Astrocyte (in vitro differentiated cells and primary cell): ENCODE data around the gene PROB1. TPM values are rescaled to one million over a fixed set of nuclear protein-coding genes. Genes with fewer than 3 reads are reported as not detected.

Experiments used
- DNase-seq: peaks from one replicate; pipeline ENCODE4 v3.0.0-alpha.2; 2010; ENCODE audit warnings: low read depth
- FAIRE-seq: peaks from 2 replicates; lab custom pipeline; 2011; peaks lifted over from hg19 to GRCh38; lab: Jason Lieb, UNC
- H2AFZ ChIP-seq: 2 replicates; pipeline ENCODE4 v1.6.0; 2012; ENCODE audit warnings: low read depth, low read length, inconsistent platforms
- H3K27ac ChIP-seq: 2 replicates; pipeline ENCODE4 v1.5.1; 2011; ENCODE audit warnings: low read depth, low read length, inconsistent platforms
- H3K27me3 ChIP-seq: 2 replicates; pipeline ENCODE4 v1.6.0; 2011; ENCODE audit warnings: low read length, inconsistent platforms; ENCODE audit not compliant: insufficient read depth
- H3K36me3 ChIP-seq: 2 replicates; pipeline ENCODE4 v1.5.1; 2011; ENCODE audit warnings: low read length, inconsistent platforms; ENCODE audit not compliant: insufficient read depth
- H3K4me1 ChIP-seq: 2 replicates; pipeline ENCODE4 v1.5.1; 2011; ENCODE audit warnings: low read length, inconsistent platforms; ENCODE audit not compliant: insufficient read depth
- H3K4me2 ChIP-seq: 2 replicates; pipeline ENCODE4 v1.6.0; 2012; ENCODE audit warnings: low read length, inconsistent platforms
- H3K4me3 ChIP-seq: 2 replicates; pipeline ENCODE4 v1.5.1; 2011; ENCODE audit warnings: low read depth, mild to moderate bottlenecking, low read length, inconsistent platforms; ENCODE audit not compliant: insufficient read depth
- H3K79me2 ChIP-seq: 2 replicates; pipeline ENCODE4 v1.6.0; 2012; ENCODE audit warnings: mild to moderate bottlenecking, low read length, inconsistent platforms; ENCODE audit not compliant: insufficient read depth
- H3K9ac ChIP-seq: 2 replicates; pipeline ENCODE4 v1.6.0; 2012; ENCODE audit warnings: mild to moderate bottlenecking, low read length, inconsistent platforms
- H3K9me3 ChIP-seq: 2 replicates; pipeline ENCODE4 v1.5.1; 2012; ENCODE audit warnings: low read depth, mild to moderate bottlenecking, low read length, inconsistent platforms; ENCODE audit not compliant: insufficient read depth
- H4K20me1 ChIP-seq: 2 replicates; pipeline ENCODE4 v1.6.0; 2012; ENCODE audit warnings: low read length, inconsistent platforms; ENCODE audit not compliant: insufficient read depth
- H3K27ac Mint-ChIP-seq: one replicate; pipeline ENCODE4 v1.8.0; 2021; ENCODE audit warnings: mild to moderate bottlenecking, mixed read lengths; ENCODE audit not compliant: unreplicated experiment
- H3K27me3 Mint-ChIP-seq: one replicate; pipeline ENCODE4 v1.8.0; 2021; ENCODE audit warnings: low read depth, mixed read lengths; ENCODE audit not compliant: unreplicated experiment
- H3K36me3 Mint-ChIP-seq: one replicate; pipeline ENCODE4 v1.8.0; 2021; ENCODE audit warnings: low read depth, mixed read lengths; ENCODE audit not compliant: unreplicated experiment
- H3K4me1 Mint-ChIP-seq: one replicate; pipeline ENCODE4 v1.8.0; 2021; ENCODE audit warnings: low read depth, mixed read lengths; ENCODE audit not compliant: unreplicated experiment
- H3K4me3 Mint-ChIP-seq: one replicate; pipeline ENCODE4 v1.8.0; 2021; ENCODE audit warnings: mild to moderate bottlenecking, moderate library complexity, mixed read lengths; ENCODE audit not compliant: unreplicated experiment
- H3K9me3 Mint-ChIP-seq: one replicate; pipeline ENCODE4 v1.8.0; 2021; ENCODE audit warnings: mild to moderate bottlenecking, mixed read lengths; ENCODE audit not compliant: unreplicated experiment
- CTCF ChIP-seq: IDR thresholded peaks from 2 replicates; pipeline ENCODE4 v1.5.1; 2011; ENCODE audit warnings: low read depth, mild to moderate bottlenecking, inconsistent platforms, low read length, moderate library complexity; ENCODE audit not compliant: insufficient read depth
- EZH2 ChIP-seq: IDR thresholded peaks from 2 replicates; pipeline ENCODE4 v1.6.1; 2012; ENCODE audit warnings: mild to moderate bottlenecking, low read length, inconsistent platforms; ENCODE audit not compliant: insufficient read depth
- total RNA-seq: library from RNA; stranded (reverse); gene quantifications from 2 replicates; pipeline ENCODE4 v1.2.1, GENCODE V29; 2021

The PROB1 gene
- total RNA-seq, 1 donor from 2014 or later, result 0.59 TPM

- H3K27ac ChIP-seq, result no peak overlapping the region
- H3K9me3 Mint-ChIP-seq, result no peaks in the 10 kb centered on the region
- no peak overlapping the region for H3K4me2 ChIP-seq
- H3K27me3 ChIP-seq, result no peaks in the 10 kb centered on the region
- no peak overlapping the region for H2AFZ ChIP-seq
- FAIRE-seq (no peak), DNase-seq (no peak)
- H3K79me2 ChIP-seq, result no peaks in the 10 kb centered on the region
- H3K4me1 Mint-ChIP-seq, result no peaks in the 10 kb centered on the region
- H3K27me3 Mint-ChIP-seq, result no peaks in the 10 kb centered on the region
- H3K4me1 ChIP-seq, result peaks cover 11% of the 10 kb centered on the region
- peaks cover 11% of the 10 kb centered on the region for H3K36me3 ChIP-seq
- no peak for TF ChIP-seq CTCF
- no peak for TF ChIP-seq EZH2
- H3K4me3 ChIP-seq, result no peak overlapping the region
- H3K9me3 ChIP-seq, result no peaks in the 10 kb centered on the region
- H3K27ac Mint-ChIP-seq, result no peak overlapping the region
- peaks cover 20% of the 10 kb centered on the region for H3K36me3 Mint-ChIP-seq
- H3K9ac ChIP-seq, result no peak overlapping the region
- H3K4me3 Mint-ChIP-seq, result no peak overlapping the region
- no peaks in the 10 kb centered on the region for H4K20me1 ChIP-seq
Measured at GRCh38 chr5:139419226-139420192, 24.6 kb upstream of the PROB1 start.

DNA sequence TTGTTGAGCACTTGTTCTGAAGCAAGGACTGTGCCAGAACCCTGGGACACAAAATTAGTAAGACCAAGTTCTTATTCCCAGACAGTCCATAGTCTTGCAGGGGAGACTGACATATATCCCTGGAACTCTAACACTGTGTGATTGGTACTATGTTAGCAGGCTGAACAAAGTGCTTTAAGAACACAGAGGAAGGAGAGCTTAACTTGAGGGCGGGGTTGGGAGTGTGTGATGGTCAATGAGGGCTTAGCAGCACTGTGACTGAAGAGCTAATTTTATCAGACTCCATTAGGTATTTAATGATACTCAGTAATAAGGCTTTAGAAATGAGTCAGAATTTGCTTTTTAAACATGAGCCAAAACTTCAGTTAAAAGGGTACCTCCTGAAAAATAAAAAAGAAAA is 23.9 kb upstream of the PROB1 start:
- FAIRE-seq (no peak), DNase-seq (no peak)
- Mint-ChIP-seq H3K4me1 (no peaks in the 10 kb centered on the region), H3K9me3 (no peaks in the 10 kb centered on the region), H3K27me3 (no peaks in the 10 kb centered on the region), H3K36me3 (peaks cover 24% of the 10 kb centered on the region), H3K4me3 (no peak overlapping the region), H3K27ac (no peak overlapping the region)
- TF ChIP-seq EZH2, result no peak
- TF ChIP-seq CTCF, result no peak
- Histone ChIP-seq H3K36me3 (peaks cover 11% of the 10 kb centered on the region), H3K4me3 (no peak overlapping the region), H3K27me3 (no peaks in the 10 kb centered on the region), H3K4me1 (peaks cover 14% of the 10 kb centered on the region), H3K9ac (no peak overlapping the region), H3K4me2 (no peak overlapping the region), H3K27ac (no peak overlapping the region), H4K20me1 (no peaks in the 10 kb centered on the region), H2AFZ (no peak overlapping the region), H3K9me3 (no peaks in the 10 kb centered on the region), H3K79me2 (no peaks in the 10 kb centered on the region)

DNA sequence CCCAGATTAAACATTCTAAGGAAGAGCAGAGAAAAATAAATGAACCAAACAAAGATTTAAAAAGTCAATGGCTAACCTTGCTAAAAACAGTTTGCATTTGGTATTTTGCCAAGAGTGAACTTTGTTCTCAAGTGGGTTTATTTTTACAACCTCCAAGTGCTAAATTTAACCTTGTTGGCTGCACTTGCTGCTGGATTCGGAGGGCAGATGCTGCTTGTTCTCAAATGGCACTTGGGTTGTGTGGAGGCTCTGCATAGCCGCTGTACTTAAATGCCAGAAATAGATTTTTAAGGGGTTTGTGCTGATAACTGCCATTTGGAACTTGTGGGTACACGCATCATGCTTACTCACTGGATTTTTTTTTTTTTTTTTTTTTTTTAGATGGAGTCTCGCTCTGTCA is 22.3 kb upstream of the PROB1 start:
- no peak overlapping the region for H2AFZ ChIP-seq
- TF ChIP-seq CTCF, result no peak
- no peak for TF ChIP-seq EZH2
- H3K36me3 ChIP-seq, result peaks cover 11% of the 10 kb centered on the region
- no peaks in the 10 kb centered on the region for H4K20me1 ChIP-seq
- peaks cover 14% of the 10 kb centered on the region for H3K4me1 ChIP-seq
- no peak overlapping the region for H3K4me3 ChIP-seq
- H3K27me3 Mint-ChIP-seq, result no peaks in the 10 kb centered on the region
- H3K4me2 ChIP-seq, result no peak overlapping the region
- H3K27me3 ChIP-seq, result no peaks in the 10 kb centered on the region
- peaks cover 26% of the 10 kb centered on the region for H3K36me3 Mint-ChIP-seq
- no peak overlapping the region for H3K27ac ChIP-seq
- no peaks in the 10 kb centered on the region for H3K9me3 ChIP-seq
- H3K79me2 ChIP-seq, result no peaks in the 10 kb centered on the region
- no peak overlapping the region for H3K4me3 Mint-ChIP-seq
- no peaks in the 10 kb centered on the region for H3K9me3 Mint-ChIP-seq
- no peak overlapping the region for H3K27ac Mint-ChIP-seq
- DNase-seq, result peak; percentile 39
- no peak overlapping the region for H3K9ac ChIP-seq
- no peak for FAIRE-seq
- H3K4me1 Mint-ChIP-seq, result no peaks in the 10 kb centered on the region
